GM23338 (cell line): ENCODE data around the gene AP1G1. TPM values are rescaled to one million over a fixed set of nuclear protein-coding genes. Genes with fewer than 3 reads are reported as not detected.

Source experiments
- ATAC-seq: fragments of 200-7000 bp; cut with Tn5 transposase; 3 replicates; pipeline ENCODE4 v1.9.1; 2020
- DNase-seq: peaks from one replicate; pipeline ENCODE4 v3.0.0-alpha.2; 2015; ENCODE audit warnings: low spot score
- H2AFZ ChIP-seq: fragments of 200-600 bp; sonication (generic); 2 replicates; pipeline ENCODE4 v1.8.0; 2016; ENCODE audit warnings: antibody characterized with exemption, mild to moderate bottlenecking, moderate library complexity
- H3F3A ChIP-seq: fragments of 200-600 bp; sonication (generic); replicated peaks from 2 replicates; pipeline ENCODE4 v1.8.0; 2017; ENCODE audit warnings: antibody characterized with exemption, mixed run types, low read depth
- H3K27ac ChIP-seq: fragments of 200-600 bp; sonication (generic); 2 replicates; pipeline ENCODE4 v1.6.1; 2016; ENCODE audit warnings: low read depth
- H3K27me3 ChIP-seq: fragments of 200-600 bp; sonication (generic); 2 replicates; pipeline ENCODE4 v1.8.0; 2016; ENCODE audit warnings: mild to moderate bottlenecking, mixed run types, moderate library complexity; ENCODE audit not compliant: insufficient read depth
- H3K36me3 ChIP-seq: fragments of 200-600 bp; sonication (generic); 2 replicates; pipeline ENCODE4 v1.8.0; 2016; ENCODE audit warnings: mild to moderate bottlenecking; ENCODE audit not compliant: insufficient read depth
- H3K4me1 ChIP-seq: fragments of 200-600 bp; sonication (generic); 2 replicates; pipeline ENCODE4 v1.8.0; 2016; ENCODE audit warnings: mild to moderate bottlenecking, moderate library complexity; ENCODE audit not compliant: insufficient read depth
- H3K4me2 ChIP-seq: fragments of 200-600 bp; sonication (generic); 2 replicates; pipeline ENCODE4 v1.7.1; 2017; ENCODE audit warnings: mixed run types
- H3K4me3 ChIP-seq: fragments of 200-600 bp; sonication (generic); 2 replicates; pipeline ENCODE4 v1.6.1; 2016; ENCODE audit warnings: mixed run types
- H3K79me2 ChIP-seq: fragments of 200-600 bp; sonication (generic); replicated peaks from 2 replicates; pipeline ENCODE4 v1.8.0; 2017; ENCODE audit warnings: mild to moderate bottlenecking; ENCODE audit not compliant: insufficient read depth
- H3K9me2 ChIP-seq: fragments of 200-600 bp; sonication (generic); 2 replicates; pipeline ENCODE4 v1.8.0; 2017; ENCODE audit not compliant: insufficient read depth
- H4K20me1 ChIP-seq: fragments of 200-600 bp; sonication (generic); replicated peaks from 2 replicates; pipeline ENCODE4 v1.8.0; 2017; ENCODE audit warnings: mild to moderate bottlenecking; ENCODE audit not compliant: insufficient read depth
- H3K27ac Mint-ChIP-seq: 2 replicates; pipeline ENCODE4 v1.8.0; 2020; ENCODE audit warnings: inconsistent platforms, mild to moderate bottlenecking, moderate library complexity, mixed read lengths
- H3K27me3 Mint-ChIP-seq: 3 replicates; pipeline ENCODE4 v1.8.0; 2022; ENCODE audit warnings: low read depth, mild to moderate bottlenecking, moderate library complexity, mixed read lengths, inconsistent platforms; ENCODE audit not compliant: insufficient read depth, poor library complexity
- H3K36me3 Mint-ChIP-seq: 3 replicates; pipeline ENCODE4 v1.8.0; 2021; ENCODE audit warnings: low read depth, mild to moderate bottlenecking, inconsistent platforms, moderate library complexity, mixed read lengths
- H3K4me1 Mint-ChIP-seq: 3 replicates; pipeline ENCODE4 v1.8.0; 2020; ENCODE audit warnings: mild to moderate bottlenecking, inconsistent platforms, mixed read lengths
- H3K4me3 Mint-ChIP-seq: 3 replicates; pipeline ENCODE4 v1.8.0; 2021; ENCODE audit warnings: moderate library complexity, mild to moderate bottlenecking, inconsistent platforms, mixed read lengths
- H3K9me3 Mint-ChIP-seq: 3 replicates; pipeline ENCODE4 v1.8.0; 2020; ENCODE audit warnings: moderate library complexity, mild to moderate bottlenecking, inconsistent platforms, mixed read lengths
- CREB1 ChIP-seq: fragments of 250-450 bp; sonication (Bioruptor Pico); IDR thresholded peaks from 2 replicates; pipeline ENCODE4 v1.5.0; 2020; ENCODE audit warnings: low read depth, mild to moderate bottlenecking, moderate library complexity
- CTCF ChIP-seq, 2 experiments: fragments of 200-600 bp in 1 of 2; sonication (generic) in 1 of 2; conservative IDR thresholded peaks; 2 replicates each; pipeline versions ENCODE4 v1.5.1 to v1.6.1; 2016 to 2017; ENCODE audit warnings: antibody characterized with exemption in 2 of 2, low read depth in 2 of 2, mild to moderate bottlenecking in 2 of 2, moderate library complexity in 1 of 2
- ETS1 ChIP-seq: IDR thresholded peaks from 2 replicates; pipeline ENCODE4 v1.6.1; 2016; ENCODE audit warnings: antibody characterized with exemption
- EZH2 ChIP-seq: fragments of 200-600 bp; sonication (generic); IDR thresholded peaks from one replicate; pipeline ENCODE4 v1.8.0; 2017; ENCODE audit warnings: antibody characterized with exemption, mild to moderate bottlenecking, low read depth; ENCODE audit not compliant: unreplicated experiment
- EZH2phosphoT487 ChIP-seq: fragments of 200-600 bp; sonication (generic); IDR thresholded peaks from one replicate; pipeline ENCODE4 v1.8.1; 2018; ENCODE audit warnings: antibody characterized with exemption; ENCODE audit not compliant: unreplicated experiment
- JUNB ChIP-seq: IDR thresholded peaks from one replicate; pipeline ENCODE4 v1.6.1; 2016; ENCODE audit warnings: antibody characterized with exemption; ENCODE audit not compliant: unreplicated experiment
- NANOG ChIP-seq: IDR thresholded peaks from 2 replicates; pipeline ENCODE4 v1.6.1; 2016; ENCODE audit warnings: antibody characterized with exemption, borderline replicate concordance
- POLR2AphosphoS5 ChIP-seq: IDR thresholded peaks from 2 replicates; pipeline ENCODE4 v1.6.1; 2016; ENCODE audit warnings: antibody characterized with exemption, low read depth
- REST ChIP-seq: IDR thresholded peaks from one replicate; pipeline ENCODE4 v1.6.1; 2018; ENCODE audit warnings: antibody characterized with exemption; ENCODE audit not compliant: unreplicated experiment
- STAT1 ChIP-seq: IDR thresholded peaks from one replicate; pipeline ENCODE4 v1.6.1; 2016; ENCODE audit warnings: antibody characterized with exemption; ENCODE audit not compliant: unreplicated experiment
- ZNF114 ChIP-seq: fragments of 250-450 bp; sonication (Bioruptor Pico); IDR thresholded peaks from 2 replicates; pipeline ENCODE4 v1.5.0; 2020; ENCODE audit warnings: mild to moderate bottlenecking, moderate library complexity
- ZNF331 ChIP-seq: fragments of 250-450 bp; sonication (Bioruptor Pico); IDR thresholded peaks from 2 replicates; pipeline ENCODE4 v1.5.0; 2020; ENCODE audit warnings: low read depth, mild to moderate bottlenecking, moderate library complexity
- ZNF462 ChIP-seq: fragments of 250-450 bp; sonication (Bioruptor Pico); IDR thresholded peaks from 2 replicates; pipeline ENCODE4 v1.5.0; 2020; ENCODE audit warnings: mild to moderate bottlenecking, moderate library complexity
- polyA plus RNA-seq: library from polyadenylated mRNA; unstranded; fragments of >200 nt; fragmentation: Nextera tagmentation; extraction: Ambion mirVana; gene quantifications from 2 replicates; pipeline ENCODE4 v1.2.1, GENCODE V29; 2016
- total RNA-seq: library from RNA; depleted of rRNA; stranded (reverse); fragments of >200 nt; shearing (Covaris generic); gene quantifications from 2 replicates; pipeline ENCODE4 v1.2.3, GENCODE V29; 2014

The AP1G1 gene
- total and polyA plus RNA-seq, 2 experiments from 2014 or later = 16.3 to 73.3 TPM

GRCh38 chr16:71847096-71847495 lies 38.5 kb upstream of the AP1G1 start:
- TF ChIP-seq ZNF331 (no peak), EZH2 (no peak), NANOG (no peak), EZH2phosphoT487 (no peak), ZNF114 (CRISPR knock-in tag) (no peak), CTCF (conservative IDR thresholded peaks at IDR 0.05; ENCODE audit: low read depth in 2 of 2) (no peak), ZNF462 (CRISPR knock-in tag) (no peak), CREB1 (CRISPR knock-in tag) (no peak), REST (no peak), JUNB (no peak), STAT1 (no peak), ETS1 (no peak), POLR2AphosphoS5 (no peak)
- Mint-ChIP-seq H3K27me3 (peaks cover 12% of the 10 kb centered on the region), H3K4me3 (peak overlapping the region; percentile 95), H3K4me1 (peaks cover 9% of the 10 kb centered on the region; the same call in 2 of the 3 replicates), H3K9me3 (no peaks in the 10 kb centered on the region), H3K36me3 (peaks cover 30% of the 10 kb centered on the region), H3K27ac (peak overlapping the region; percentile 6; the same call in 1 of the 2 replicates)
- Histone ChIP-seq H3K4me3 (peak overlapping the region; percentile 99), H3K9me2 (no peaks in the 10 kb centered on the region), H3F3A (no peaks in the 10 kb centered on the region; the same call in 1 of the 2 replicates), H3K4me1 (peaks cover 6% of the 10 kb centered on the region), H2AFZ (no peak overlapping the region), H3K4me2 (peak overlapping the region; percentile 100), H4K20me1 (peaks cover 6% of the 10 kb centered on the region), H3K36me3 (no peaks in the 10 kb centered on the region), H3K27ac (peak overlapping the region; percentile 88), H3K27me3 (no peaks in the 10 kb centered on the region), H3K79me2 (peaks cover 26% of the 10 kb centered on the region)
- no peak for DNase-seq
- no peak for ATAC-seq
